Fibroblast of lung (primary cell): ENCODE measurements around the gene TNS3. TPM values are rescaled to one million over a fixed set of nuclear protein-coding genes. Genes with fewer than 3 reads are reported as not detected.

Experiments
- DNase-seq, 2 donors: peaks; one replicate each; pipeline versions ENCODE4 v3.0.0 to v3.0.0-alpha.2; 2010; ENCODE audit warnings: low read depth in 2 of 2
- H2AFZ ChIP-seq: 2 replicates; pipeline ENCODE4 v1.5.1; 2012; ENCODE audit warnings: low read length, control low read depth, inconsistent platforms
- H3K27ac ChIP-seq: 2 replicates; pipeline ENCODE4 v1.5.1; 2011; ENCODE audit warnings: low read length, control low read depth; ENCODE audit not compliant: insufficient read depth
- H3K27me3 ChIP-seq: 2 replicates; pipeline ENCODE4 v1.5.1; 2011; ENCODE audit warnings: mild to moderate bottlenecking, low read length; ENCODE audit not compliant: control insufficient read depth, insufficient read depth
- H3K36me3 ChIP-seq: 2 replicates; pipeline ENCODE4 v1.5.1; 2011; ENCODE audit warnings: low read length; ENCODE audit not compliant: control insufficient read depth, insufficient read depth
- H3K4me1 ChIP-seq: 2 replicates; pipeline ENCODE4 v1.5.1; 2011; ENCODE audit warnings: low read length; ENCODE audit not compliant: control insufficient read depth, insufficient read depth; ENCODE audit errors: extremely low read depth
- H3K4me2 ChIP-seq: 2 replicates; pipeline ENCODE4 v1.5.1; 2011; ENCODE audit warnings: low read length, control low read depth; ENCODE audit not compliant: insufficient read depth; ENCODE audit errors: extremely low read depth
- H3K4me3 ChIP-seq, 4 experiments: fragments of 200-600 bp in 1 of 4; sonication (generic) in 1 of 4; replicated peaks in 1 of 4; 2 replicates each; pipeline ENCODE4 v1.5.1; 2011 to 2016; ENCODE audit warnings: low read length in 4 of 4, low read depth in 3 of 4, mild to moderate bottlenecking in 3 of 4, control low read depth in 2 of 4, inconsistent platforms in 1 of 4, mixed read lengths in 1 of 4; ENCODE audit not compliant: insufficient read depth in 1 of 4; ENCODE audit errors: control extremely low read depth in 1 of 4
- H3K79me2 ChIP-seq: 2 replicates; pipeline ENCODE4 v1.5.1; 2012; ENCODE audit warnings: mild to moderate bottlenecking, low read length, inconsistent platforms; ENCODE audit not compliant: control insufficient read depth, insufficient read depth
- H3K9ac ChIP-seq: 2 replicates; pipeline ENCODE4 v1.5.1; 2011; ENCODE audit warnings: mild to moderate bottlenecking, low read length, control low read depth; ENCODE audit not compliant: insufficient read depth
- H3K9me3 ChIP-seq: 2 replicates; pipeline ENCODE4 v1.5.1; 2012; ENCODE audit warnings: low read depth, low read length; ENCODE audit not compliant: control insufficient read depth, insufficient read depth
- H4K20me1 ChIP-seq: 2 replicates; pipeline ENCODE4 v1.5.1; 2011; ENCODE audit warnings: low read length; ENCODE audit not compliant: control insufficient read depth, insufficient read depth; ENCODE audit errors: extremely low read depth
- EZH2 ChIP-seq: IDR thresholded peaks from 2 replicates; pipeline ENCODE4 v1.5.1; 2012; ENCODE audit warnings: low read length, control low read depth, mild to moderate bottlenecking; ENCODE audit errors: missing control alignments
- polyA plus RNA-seq, 2 donors: library from polyadenylated mRNA; depleted of rRNA in 1 of 2; stranded (reverse) in 1 of 2; unstranded in 1 of 2; fragments of >200 nt; gene quantifications; 2 replicates each; pipeline ENCODE4 v1.2.1, GENCODE V29; 2011 to 2012; ENCODE audit warnings: missing spikeins in 1 of 2
- total RNA-seq: library from RNA; depleted of rRNA; stranded (reverse); fragments of >200 nt; gene quantifications from 2 replicates; pipeline ENCODE4 v1.2.1, GENCODE V29; 2014
- TF ChIP-seq, protein P1 (sequence below), 2 donors: IDR thresholded peaks in 1 of 2; conservative IDR thresholded peaks in 1 of 2; 1 replicate in 1 of 2; 2 replicates in 1 of 2; pipeline ENCODE4 v1.5.1; 2011 to 2012; ENCODE audit warnings: low read length in 2 of 2, control low read depth in 1 of 2, inconsistent platforms in 1 of 2, low read depth in 1 of 2, mild to moderate bottlenecking in 1 of 2

TNS3 gene
- total and polyA plus RNA-seq, 2 donors (not counting 1 experiment from before 2014, with no cell fraction given) = 74.4 to 88.8 TPM

- no peaks in the 10 kb centered on the region for H3K27me3 ChIP-seq
- no peak overlapping the region for H3K4me3 ChIP-seq
- no peak overlapping the region for H3K4me2 ChIP-seq
- no peak for DNase-seq
- no peaks in the 10 kb centered on the region for H3K79me2 ChIP-seq
- H3K36me3 ChIP-seq = no peaks in the 10 kb centered on the region
- H2AFZ ChIP-seq = no peak overlapping the region
- H3K9me3 ChIP-seq = no peaks in the 10 kb centered on the region
- H3K27ac ChIP-seq = no peak overlapping the region
- no peak for TF ChIP-seq EZH2
- TF ChIP-seq, protein P1, sequence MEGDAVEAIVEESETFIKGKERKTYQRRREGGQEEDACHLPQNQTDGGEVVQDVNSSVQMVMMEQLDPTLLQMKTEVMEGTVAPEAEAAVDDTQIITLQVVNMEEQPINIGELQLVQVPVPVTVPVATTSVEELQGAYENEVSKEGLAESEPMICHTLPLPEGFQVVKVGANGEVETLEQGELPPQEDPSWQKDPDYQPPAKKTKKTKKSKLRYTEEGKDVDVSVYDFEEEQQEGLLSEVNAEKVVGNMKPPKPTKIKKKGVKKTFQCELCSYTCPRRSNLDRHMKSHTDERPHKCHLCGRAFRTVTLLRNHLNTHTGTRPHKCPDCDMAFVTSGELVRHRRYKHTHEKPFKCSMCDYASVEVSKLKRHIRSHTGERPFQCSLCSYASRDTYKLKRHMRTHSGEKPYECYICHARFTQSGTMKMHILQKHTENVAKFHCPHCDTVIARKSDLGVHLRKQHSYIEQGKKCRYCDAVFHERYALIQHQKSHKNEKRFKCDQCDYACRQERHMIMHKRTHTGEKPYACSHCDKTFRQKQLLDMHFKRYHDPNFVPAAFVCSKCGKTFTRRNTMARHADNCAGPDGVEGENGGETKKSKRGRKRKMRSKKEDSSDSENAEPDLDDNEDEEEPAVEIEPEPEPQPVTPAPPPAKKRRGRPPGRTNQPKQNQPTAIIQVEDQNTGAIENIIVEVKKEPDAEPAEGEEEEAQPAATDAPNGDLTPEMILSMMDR (conservative IDR thresholded peaks at IDR 0.05 in 1 of 2, IDR thresholded peaks at IDR 0.05 in 1 of 2; ENCODE audit: low read depth in 1 of 2, low read length in 2 of 2) = no peak
- no peak overlapping the region for H3K9ac ChIP-seq
- H4K20me1 ChIP-seq = peaks cover 2% of the 10 kb centered on the region
- H3K4me1 ChIP-seq = peaks cover 5% of the 10 kb centered on the region
Observed at GRCh38 chr7:47374538-47374937, 207.4 kb downstream of the TNS3 start.

GRCh38 chr7:47373871-47374451 lies 207.9 kb downstream of the TNS3 start:
- H3K4me3 ChIP-seq = no peak overlapping the region
- H3K27me3 ChIP-seq = no peaks in the 10 kb centered on the region
- no peak overlapping the region for H3K9ac ChIP-seq
- H3K4me1 ChIP-seq = peaks cover 5% of the 10 kb centered on the region
- peaks cover 1% of the 10 kb centered on the region for H3K36me3 ChIP-seq
- no peak overlapping the region for H3K4me2 ChIP-seq
- no peaks in the 10 kb centered on the region for H3K79me2 ChIP-seq
- H3K27ac ChIP-seq = no peak overlapping the region
- H2AFZ ChIP-seq = no peak overlapping the region
- H4K20me1 ChIP-seq = peaks cover 2% of the 10 kb centered on the region
- no peaks in the 10 kb centered on the region for H3K9me3 ChIP-seq
- no peak for TF ChIP-seq EZH2
- TF ChIP-seq, protein P1 (conservative IDR thresholded peaks at IDR 0.05 in 1 of 2, IDR thresholded peaks at IDR 0.05 in 1 of 2; ENCODE audit: low read depth in 1 of 2, low read length in 2 of 2) = no peak
- no peak for DNase-seq

DNA sequence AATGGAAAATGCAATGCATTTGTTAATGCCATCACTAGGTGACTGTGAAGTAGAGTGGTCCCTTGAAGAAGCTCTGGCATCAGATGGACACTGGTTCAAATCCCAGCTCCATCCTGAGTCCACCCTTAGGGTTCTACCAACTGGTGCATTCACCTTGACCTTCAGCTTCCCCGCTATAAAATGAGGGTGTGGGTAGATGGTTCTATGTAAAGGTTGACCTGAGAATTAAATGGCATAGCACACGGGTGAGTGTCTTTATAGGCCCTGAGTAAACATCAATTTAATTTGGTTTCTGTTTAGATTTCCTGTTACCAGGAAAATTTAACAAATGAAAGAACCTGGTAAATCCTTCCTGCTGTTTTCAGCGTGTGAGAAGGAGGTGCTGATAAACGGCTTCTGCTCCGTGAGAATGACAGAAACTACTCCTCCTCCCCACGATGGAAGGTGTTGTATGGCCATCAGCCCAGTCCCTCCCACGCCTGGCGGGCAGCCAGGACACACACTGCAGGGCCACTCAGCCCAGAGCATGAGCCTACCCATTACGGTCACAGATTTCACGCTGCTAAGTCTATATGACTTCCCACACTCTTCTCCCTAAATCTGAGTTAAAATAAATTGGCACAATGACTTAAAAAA lies 210.1 kb downstream of the TNS3 start:
- no peak overlapping the region for H3K9ac ChIP-seq
- H3K4me1 ChIP-seq = peaks cover 5% of the 10 kb centered on the region
- no peak overlapping the region for H3K4me2 ChIP-seq
- no peaks in the 10 kb centered on the region for H3K27me3 ChIP-seq
- H2AFZ ChIP-seq = no peak overlapping the region
- H4K20me1 ChIP-seq = peaks cover 2% of the 10 kb centered on the region
- H3K27ac ChIP-seq = no peak overlapping the region
- H3K9me3 ChIP-seq = no peaks in the 10 kb centered on the region
- peaks cover 11% of the 10 kb centered on the region for H3K36me3 ChIP-seq
- no peaks in the 10 kb centered on the region for H3K79me2 ChIP-seq
- no peak overlapping the region for H3K4me3 ChIP-seq
- peak; percentile 34 to 75 for DNase-seq
- TF ChIP-seq, protein P1 (conservative IDR thresholded peaks at IDR 0.05 in 1 of 2, IDR thresholded peaks at IDR 0.05 in 1 of 2; ENCODE audit: low read depth in 1 of 2, low read length in 2 of 2) = no peak
- TF ChIP-seq EZH2 = no peak
